Naive thymus-derived CD8-positive, alpha-beta T cell (primary cell): ENCODE results near the gene IGFL4. TPM values are rescaled to one million over a fixed set of nuclear protein-coding genes. Genes with fewer than 3 reads are reported as not detected.
A peak's percentile ranks its signal among the peaks of the same experiment; 100 is the strongest.

Experiments used
- ATAC-seq, 2 donors: fragments of 150-1000 bp; cut with Tn5 transposase in 1 of 2; sonication (Bioruptor Pico), chemical (Tn5 transposase) in 1 of 2; 1 replicate in 1 of 2; 2 replicates in 1 of 2; pipeline ENCODE4 v1.10.0; 2021; ENCODE audit warnings: mild to moderate bottlenecking in 2 of 2, moderate library complexity in 2 of 2
- POLR2A ChIA-PET: fragments of 350-600 bp; sonication (Branson Sonifier 250); formaldehyde crosslinking; loops from one replicate; lab custom pipeline; 2021; ENCODE audit warnings: antibody characterized with exemption; lab: Charles Lee
- DNase-seq, 10 donors: peaks; one replicate each; pipeline versions ENCODE4 v3.0.0 to v3.0.0-alpha.2; 2020 to 2022
- H3K27ac Mint-ChIP-seq, 10 donors: one replicate each; pipeline ENCODE4 v1.8.0; 2020 to 2022; ENCODE audit warnings: mild to moderate bottlenecking in 10 of 10, mixed read lengths in 10 of 10, moderate library complexity in 4 of 10, inconsistent platforms in 1 of 10
- H3K27me3 Mint-ChIP-seq, 5 donors: one replicate each; pipeline ENCODE4 v1.8.0; 2021 to 2022; ENCODE audit warnings: mixed read lengths in 5 of 5
- H3K36me3 Mint-ChIP-seq, 3 donors: one replicate each; pipeline ENCODE4 v1.8.0; 2020 to 2022; ENCODE audit warnings: mixed read lengths in 3 of 3, mild to moderate bottlenecking in 2 of 3, inconsistent platforms in 1 of 3
- H3K4me1 Mint-ChIP-seq, 4 donors: one replicate each; pipeline ENCODE4 v1.8.0; 2021 to 2022; ENCODE audit warnings: mixed read lengths in 4 of 4
- H3K4me3 Mint-ChIP-seq, 10 donors: one replicate each; pipeline ENCODE4 v1.8.0; 2020 to 2022; ENCODE audit warnings: mild to moderate bottlenecking in 10 of 10, mixed read lengths in 10 of 10, moderate library complexity in 6 of 10, inconsistent platforms in 1 of 10
- H3K9me3 Mint-ChIP-seq, 9 donors: one replicate each; pipeline ENCODE4 v1.8.0; 2020 to 2022; ENCODE audit warnings: mixed read lengths in 9 of 9, mild to moderate bottlenecking in 3 of 9, inconsistent platforms in 1 of 9, moderate library complexity in 1 of 9
- polyA plus RNA-seq, 3 donors: library from polyadenylated mRNA; unstranded; fragments of 300-500 nt; fragmentation: Illumina TruSeq; gene quantifications; one replicate each; pipeline ENCODE4 v1.2.3, GENCODE V29; 2021
- total RNA-seq, 8 experiments: library from RNA in 2 of 8; stranded (reverse) in 2 of 8; gene quantifications; one replicate each; pipeline ENCODE4 v1.2.3 and lab custom pipeline; 2021 to 2026

The IGFL4 gene
- total and polyA plus RNA-seq, 5 experiments from 2014 or later, result not detected

- H3K4me3 Mint-ChIP-seq, result no peak overlapping the region
- H3K36me3 Mint-ChIP-seq, result no peaks in the 10 kb centered on the region
- H3K27ac Mint-ChIP-seq, result no peak overlapping the region
- POLR2A ChIA-PET, result no interaction called here
- H3K9me3 Mint-ChIP-seq, result peaks cover 0 to 26% (median 8%) of the 10 kb centered on the region in 9 donors
- no peak for DNase-seq
- peaks cover 25 to 54% (median 39%) of the 10 kb centered on the region in 5 donors for H3K27me3 Mint-ChIP-seq
- ATAC-seq, result no peak
- no peaks in the 10 kb centered on the region for H3K4me1 Mint-ChIP-seq
These were observed 15.7 kb upstream of the IGFL4 start for GRCh38 chr19:46056536-46056935.

GRCh38 chr19:46052896-46053295, 12.1 kb upstream of the IGFL4 start:
- POLR2A ChIA-PET, result no interaction called here
- Mint-ChIP-seq H3K4me3 (no peak overlapping the region), H3K27me3 (peaks cover 31 to 76% (median 42%) of the 10 kb centered on the region in 5 donors), H3K27ac (peak overlapping the region in 1 of 10 donors; percentile 3), H3K4me1 (no peaks in the 10 kb centered on the region), H3K36me3 (no peaks in the 10 kb centered on the region), H3K9me3 (peaks cover 0 to 11% (median 0%) of the 10 kb centered on the region in 9 donors)
- DNase-seq (no peak), ATAC-seq (no peak)

GRCh38 chr19:46049597-46049996, 8.8 kb upstream of the IGFL4 start:
- DNase-seq (no peak), ATAC-seq (no peak)
- POLR2A ChIA-PET, result no interaction called here
- H3K9me3 Mint-ChIP-seq, result peaks cover 0 to 39% (median 8%) of the 10 kb centered on the region in 9 donors
- no peaks in the 10 kb centered on the region for H3K4me1 Mint-ChIP-seq
- H3K36me3 Mint-ChIP-seq, result peaks cover 0 to 2% (median 2%) of the 10 kb centered on the region in 3 donors
- H3K27me3 Mint-ChIP-seq, result peaks cover 32 to 81% (median 50%) of the 10 kb centered on the region in 5 donors
- H3K27ac Mint-ChIP-seq, result no peak overlapping the region
- H3K4me3 Mint-ChIP-seq, result no peak overlapping the region

- ATAC-seq (no peak), DNase-seq (no peak)
- Mint-ChIP-seq H3K27ac (no peak overlapping the region), H3K4me1 (no peaks in the 10 kb centered on the region), H3K36me3 (peaks cover 4 to 16% (median 5%) of the 10 kb centered on the region in 3 donors), H3K27me3 (peaks cover 39 to 93% (median 62%) of the 10 kb centered on the region in 5 donors), H3K9me3 (peaks cover 0 to 43% (median 13%) of the 10 kb centered on the region in 9 donors), H3K4me3 (no peak overlapping the region)
- POLR2A ChIA-PET, result no interaction called here
These were observed 2.7 kb upstream of the IGFL4 start for GRCh38 chr19:46043519-46043918.

GRCh38 chr19:46042252-46042883, 1.6 kb upstream of the IGFL4 start:
- DNase-seq, result no peak
- Mint-ChIP-seq H3K4me3 (no peak overlapping the region), H3K27ac (no peak overlapping the region), H3K9me3 (peaks cover 0 to 37% (median 13%) of the 10 kb centered on the region in 9 donors), H3K4me1 (no peaks in the 10 kb centered on the region), H3K36me3 (peaks cover 4 to 16% (median 5%) of the 10 kb centered on the region in 3 donors), H3K27me3 (peaks cover 39 to 82% (median 55%) of the 10 kb centered on the region in 5 donors)
- POLR2A ChIA-PET, result no interaction called here
- ATAC-seq, result no peak

GRCh38 chr19:46040125-46040524, 677 bp downstream of the IGFL4 start:
- no peaks in the 10 kb centered on the region for H3K4me1 Mint-ChIP-seq
- H3K4me3 Mint-ChIP-seq, result no peak overlapping the region
- DNase-seq, result no peak
- H3K36me3 Mint-ChIP-seq, result peaks cover 2 to 16% (median 5%) of the 10 kb centered on the region in 3 donors
- H3K27me3 Mint-ChIP-seq, result peaks cover 30 to 69% (median 41%) of the 10 kb centered on the region in 5 donors
- no peak overlapping the region for H3K27ac Mint-ChIP-seq
- POLR2A ChIA-PET, result no interaction called here
- ATAC-seq, result no peak
- peaks cover 0 to 23% (median 5%) of the 10 kb centered on the region in 9 donors for H3K9me3 Mint-ChIP-seq

- H3K27ac Mint-ChIP-seq, result peak overlapping the region in 2 of 10 donors; percentile 25 to 53
- H3K36me3 Mint-ChIP-seq, result peaks cover 0 to 2% (median 0%) of the 10 kb centered on the region in 3 donors
- H3K4me1 Mint-ChIP-seq, result no peaks in the 10 kb centered on the region
- peaks cover 0 to 6% (median 0%) of the 10 kb centered on the region in 9 donors for H3K9me3 Mint-ChIP-seq
- ATAC-seq (no peak), DNase-seq (no peak)
- H3K27me3 Mint-ChIP-seq, result peaks cover 17 to 35% (median 23%) of the 10 kb centered on the region in 5 donors
- POLR2A ChIA-PET, result interaction anchor here (0.7 kb wide), 1 partner anchor 9 kb away, joined by 4 read pairs; no protein-coding TSS in a partner anchor
- no peak overlapping the region for H3K4me3 Mint-ChIP-seq
These were observed 4.1 kb downstream of the IGFL4 start for GRCh38 chr19:46036744-46037128.

GRCh38 chr19:46035986-46036743, 4.6 kb downstream of the IGFL4 start:
- POLR2A ChIA-PET, result interaction anchor here (0.7 kb wide), 1 partner anchor 8 kb away, joined by 4 read pairs; no protein-coding TSS in a partner anchor
- Mint-ChIP-seq H3K36me3 (peaks cover 0 to 2% (median 0%) of the 10 kb centered on the region in 3 donors), H3K27me3 (peaks cover 14 to 33% (median 24%) of the 10 kb centered on the region in 5 donors), H3K27ac (peak overlapping the region in 1 of 10 donors; percentile 53), H3K4me1 (no peaks in the 10 kb centered on the region), H3K4me3 (no peak overlapping the region), H3K9me3 (peaks cover 0 to 6% (median 0%) of the 10 kb centered on the region in 9 donors)
- ATAC-seq, result no peak
- DNase-seq, result no peak

GRCh38 chr19:46035546-46035945, 5.3 kb downstream of the IGFL4 start:
- ATAC-seq, result no peak
- H3K36me3 Mint-ChIP-seq, result peaks cover 0 to 2% (median 0%) of the 10 kb centered on the region in 3 donors
- no peak overlapping the region for H3K4me3 Mint-ChIP-seq
- peaks cover 0 to 6% (median 0%) of the 10 kb centered on the region in 9 donors for H3K9me3 Mint-ChIP-seq
- H3K27ac Mint-ChIP-seq, result no peak overlapping the region
- POLR2A ChIA-PET, result no interaction called here
- H3K27me3 Mint-ChIP-seq, result peaks cover 10 to 28% (median 23%) of the 10 kb centered on the region in 5 donors
- DNase-seq, result no peak
- no peaks in the 10 kb centered on the region for H3K4me1 Mint-ChIP-seq

GRCh38 chr19:46033401-46033800, 7.4 kb downstream of the IGFL4 start:
- ATAC-seq, result no peak

GRCh38 chr19:46032597-46033025, 8.2 kb downstream of the IGFL4 start:
- POLR2A ChIA-PET, result interaction anchor here (0.6 kb wide), 1 partner anchor 37 kb away, joined by 3 read pairs; no protein-coding TSS in a partner anchor
- H3K36me3 Mint-ChIP-seq, result peaks cover 0 to 2% (median 0%) of the 10 kb centered on the region in 3 donors
- H3K27me3 Mint-ChIP-seq, result peaks cover 6 to 29% (median 19%) of the 10 kb centered on the region in 5 donors
- ATAC-seq (no peak), DNase-seq (no peak)
- peaks cover 2 to 6% (median 4%) of the 10 kb centered on the region in 4 donors for H3K4me1 Mint-ChIP-seq
- H3K27ac Mint-ChIP-seq, result no peak overlapping the region
- H3K9me3 Mint-ChIP-seq, result peaks cover 0 to 6% (median 0%) of the 10 kb centered on the region in 9 donors
- H3K4me3 Mint-ChIP-seq, result no peak overlapping the region

More at GRCh38 chr19:46033401-46033800, 7.4 kb downstream of the IGFL4 start:
- H3K27me3 Mint-ChIP-seq, result peaks cover 6 to 29% (median 19%) of the 10 kb centered on the region in 5 donors
- H3K4me1 Mint-ChIP-seq, result peaks cover 2 to 6% (median 4%) of the 10 kb centered on the region in 4 donors
- H3K9me3 Mint-ChIP-seq, result peaks cover 0 to 6% (median 0%) of the 10 kb centered on the region in 9 donors
- POLR2A ChIA-PET, result no interaction called here
- H3K4me3 Mint-ChIP-seq, result no peak overlapping the region
- DNase-seq, result no peak
- H3K36me3 Mint-ChIP-seq, result peaks cover 0 to 2% (median 0%) of the 10 kb centered on the region in 3 donors
- H3K27ac Mint-ChIP-seq, result no peak overlapping the region

GRCh38 chr19:46031781-46032596, 8.8 kb downstream of the IGFL4 start:
- Mint-ChIP-seq H3K27ac (no peak overlapping the region), H3K4me1 (peaks cover 2 to 6% (median 4%) of the 10 kb centered on the region in 4 donors), H3K9me3 (peaks cover 0 to 3% (median 0%) of the 10 kb centered on the region in 9 donors), H3K4me3 (no peak overlapping the region), H3K36me3 (peaks cover 0 to 2% (median 0%) of the 10 kb centered on the region in 3 donors), H3K27me3 (peaks cover 4 to 29% (median 15%) of the 10 kb centered on the region in 5 donors)
- ATAC-seq (no peak), DNase-seq (no peak)
- POLR2A ChIA-PET, result interaction anchor here (0.6 kb wide), 1 partner anchor 333 kb away, joined by 5 read pairs; no protein-coding TSS in a partner anchor
